NCI-H1092 (cell line): ENCODE results near the gene CNGA4.
"Not testable (repeated sequence)": the region's sequence is repeated elsewhere in the genome, so short reads cannot be mapped to it uniquely, and the experiment has no call there.

Source experiments
- DNase-seq: peaks from one replicate; lab custom pipeline; 2025; lab: John Stamatoyannopoulos, UW

The CNGA4 gene

GRCh38 chr11:6225024-6225423 is 13.9 kb upstream of the CNGA4 start:
- DNase-seq: no peak

DNA sequence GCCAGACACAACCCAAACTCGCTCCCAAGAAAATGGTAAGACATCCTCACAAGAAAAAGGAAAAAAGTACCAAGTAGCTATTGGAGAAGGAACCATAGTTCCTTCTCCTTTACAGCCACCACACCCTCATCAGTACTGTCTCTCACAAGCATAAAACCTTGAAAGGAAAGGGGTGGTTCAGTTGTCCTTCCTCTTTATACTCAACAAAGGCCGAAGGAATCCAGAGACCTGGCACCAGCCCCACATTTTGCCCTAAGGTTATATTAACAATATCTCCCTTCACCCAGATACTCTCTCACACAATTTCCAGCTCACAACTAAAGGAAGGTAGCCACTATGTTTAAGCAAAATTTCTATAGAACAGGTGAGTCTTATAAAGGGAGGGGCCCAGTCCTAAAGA is 13.0 kb upstream of the CNGA4 start:
- DNase-seq: no peak

DNA sequence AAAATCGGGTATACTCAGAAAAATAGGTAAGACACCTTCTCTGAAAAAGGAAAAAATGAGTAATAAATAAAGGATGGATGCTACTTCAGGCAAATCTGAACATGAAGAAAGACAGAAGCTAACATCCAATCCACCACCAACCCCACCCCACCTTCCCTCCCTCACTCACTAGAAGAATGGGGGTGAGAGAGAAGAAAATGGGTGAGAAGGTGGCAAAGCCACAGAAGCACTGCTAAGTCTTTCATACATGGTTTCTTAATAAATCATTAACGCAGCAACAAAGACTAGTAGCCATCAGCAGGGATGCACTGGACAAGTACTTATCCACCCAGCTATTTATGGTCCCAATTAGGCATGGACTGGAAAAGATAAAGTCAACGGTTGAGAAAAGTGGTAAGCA is 10.4 kb upstream of the CNGA4 start:
- no peak for DNase-seq

DNA sequence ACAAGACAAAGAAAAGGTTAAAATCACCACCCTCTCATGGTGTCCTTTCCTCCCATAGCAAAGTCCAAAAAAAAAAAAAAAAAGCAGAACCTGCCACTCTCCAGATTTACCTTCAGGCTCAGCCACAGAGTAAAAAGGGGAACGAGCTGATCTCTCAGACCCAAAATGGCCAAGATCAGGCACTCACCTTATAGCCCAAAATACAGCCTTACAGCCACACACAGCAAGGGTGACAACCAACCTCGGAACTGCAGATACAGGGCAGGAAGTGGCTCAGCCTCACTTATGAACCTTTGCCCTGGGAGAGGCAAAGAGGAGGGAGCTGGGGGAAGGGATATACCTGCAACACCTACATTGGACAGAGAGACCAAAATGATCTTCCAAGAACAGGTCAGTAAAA is 9.0 kb upstream of the CNGA4 start:
- no peak for DNase-seq

DNA sequence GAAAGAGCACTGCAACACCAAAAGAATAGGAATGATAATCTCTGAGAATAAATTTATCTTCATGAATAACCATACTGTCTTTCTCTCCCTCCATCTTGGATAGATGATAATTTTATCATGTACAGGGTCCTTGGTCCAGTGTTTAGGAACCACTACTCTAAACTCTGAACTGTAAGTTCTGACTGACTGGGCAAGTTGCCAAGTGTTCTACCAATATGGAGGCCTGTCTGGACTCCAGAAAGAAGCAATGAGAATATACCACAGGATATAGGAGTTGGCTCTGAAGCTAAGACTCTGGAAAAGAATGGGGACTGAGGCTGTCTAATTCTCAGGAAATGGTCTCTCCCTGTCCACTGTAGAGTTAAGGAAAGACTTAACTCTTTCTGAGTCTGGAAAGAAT is 6.0 kb upstream of the CNGA4 start:
- DNase-seq: no peak

- no peak for DNase-seq
These were observed 4.9 kb upstream of the CNGA4 start for GRCh38 chr11:6233984-6234386.

- DNase-seq: peak; percentile 99
These were observed 4.3 kb upstream of the CNGA4 start, which contains the start of gene FHIP1B for GRCh38 chr11:6234387-6235107. TSS of gene FHIP1B (minus strand) at chr11:6234636. CDS start at chr11:6224516, 10,120 bp downstream.

DNA sequence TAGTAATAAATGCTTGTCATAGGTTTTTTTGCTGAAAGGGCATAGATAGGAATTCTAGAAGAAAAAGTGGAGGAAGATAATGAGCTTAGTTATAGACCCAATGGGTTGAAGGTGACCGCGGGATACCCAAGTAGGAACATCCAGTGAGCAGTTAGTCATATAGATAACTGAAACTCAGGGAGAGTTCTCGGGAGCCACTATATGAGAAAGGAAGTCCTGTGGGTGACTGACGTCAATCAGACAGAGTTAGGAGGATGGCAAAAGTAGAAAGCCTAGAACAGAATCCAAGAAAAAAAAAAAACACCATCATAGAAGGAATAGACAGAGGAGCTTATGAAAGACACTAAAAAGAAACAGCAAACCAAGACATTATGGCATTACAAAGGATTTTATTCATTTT is 1.6 kb upstream of the CNGA4 start:
- DNase-seq: no peak

DNA sequence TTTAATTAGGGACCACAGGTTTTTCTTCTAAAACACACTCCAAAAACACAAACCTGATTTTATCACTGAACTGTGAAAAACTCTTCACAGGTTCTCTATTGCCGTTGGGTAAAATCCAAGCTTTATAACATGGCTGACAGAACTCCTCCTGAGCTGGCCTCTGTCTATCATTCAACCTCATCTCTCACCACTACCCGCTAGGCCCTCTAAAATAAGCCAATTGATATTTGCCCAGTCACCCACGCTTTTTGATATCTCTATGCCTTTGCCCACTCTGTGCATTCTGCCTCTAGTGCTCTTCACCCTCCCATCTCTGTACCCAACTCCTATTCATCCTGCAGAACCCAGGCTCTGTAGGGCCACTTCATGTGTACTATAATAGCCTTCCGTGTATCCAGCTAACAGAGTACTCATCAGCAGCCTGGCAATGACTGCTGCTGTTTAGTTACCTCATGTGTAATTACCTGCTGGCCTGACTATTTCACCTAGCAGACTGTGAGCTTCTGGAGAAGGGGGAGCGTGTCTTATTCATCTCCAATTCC is 1.1 kb upstream of the CNGA4 start:
- no peak for DNase-seq

DNA sequence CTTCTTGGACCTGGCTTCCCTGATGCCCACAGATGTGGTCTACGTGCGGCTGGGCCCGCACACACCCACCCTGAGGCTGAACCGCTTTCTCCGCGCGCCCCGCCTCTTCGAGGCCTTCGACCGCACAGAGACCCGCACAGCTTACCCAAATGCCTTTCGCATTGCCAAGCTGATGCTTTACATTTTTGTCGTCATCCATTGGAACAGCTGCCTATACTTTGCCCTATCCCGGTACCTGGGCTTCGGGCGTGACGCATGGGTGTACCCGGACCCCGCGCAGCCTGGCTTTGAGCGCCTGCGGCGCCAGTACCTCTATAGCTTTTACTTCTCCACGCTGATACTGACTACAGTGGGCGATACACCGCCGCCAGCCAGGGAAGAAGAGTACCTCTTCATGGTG is 1.2 kb downstream of the CNGA4 start:
- DNase-seq: no peak

GRCh38 chr11:6240781-6241180 is 1.9 kb downstream of the CNGA4 start:
- no peak for DNase-seq

DNA sequence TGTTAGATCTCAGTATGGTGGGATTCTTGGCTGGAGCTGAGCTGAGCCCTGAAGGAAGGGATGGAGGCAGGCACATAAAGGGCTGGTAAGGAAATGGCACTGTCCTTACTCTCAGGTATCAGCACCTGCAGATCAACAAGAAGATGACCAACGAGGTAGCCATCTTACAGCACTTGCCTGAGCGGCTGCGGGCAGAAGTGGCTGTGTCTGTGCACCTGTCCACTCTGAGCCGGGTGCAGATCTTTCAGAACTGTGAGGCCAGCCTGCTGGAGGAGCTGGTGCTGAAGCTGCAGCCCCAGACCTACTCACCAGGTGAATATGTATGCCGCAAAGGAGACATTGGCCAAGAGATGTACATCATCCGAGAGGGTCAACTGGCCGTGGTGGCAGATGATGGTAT is 2.4 kb downstream of the CNGA4 start:
- no peak for DNase-seq

DNA sequence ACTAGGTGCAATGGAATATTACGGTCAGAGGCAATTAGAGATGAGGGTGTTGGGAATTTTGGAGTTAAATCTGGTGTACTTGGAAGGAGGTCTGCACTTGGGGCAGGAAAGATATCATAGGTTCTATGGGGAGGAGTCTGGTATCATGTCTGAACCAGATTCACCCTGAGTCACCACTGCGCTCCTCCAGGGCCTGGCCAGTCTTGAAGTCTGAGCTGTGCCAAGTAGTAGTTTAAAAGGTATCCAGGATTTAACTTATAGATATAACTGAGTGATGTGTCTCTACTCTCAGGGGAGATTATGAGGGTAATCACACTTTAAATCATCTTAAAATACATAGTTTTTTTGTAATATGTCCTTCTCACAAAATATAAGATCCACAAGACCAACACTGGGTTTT is 6.6 kb downstream of the CNGA4 start:
- DNase-seq: no peak

- no peak for DNase-seq
These were observed 9.4 kb downstream of the CNGA4 start for GRCh38 chr11:6248248-6248647.

- DNase-seq: not testable (repeated sequence)
These were observed 10.0 kb downstream of the CNGA4 start for GRCh38 chr11:6248897-6249296.

GRCh38 chr11:6249770-6250555 is 11.1 kb downstream of the CNGA4 start:
- DNase-seq: no peak

DNA sequence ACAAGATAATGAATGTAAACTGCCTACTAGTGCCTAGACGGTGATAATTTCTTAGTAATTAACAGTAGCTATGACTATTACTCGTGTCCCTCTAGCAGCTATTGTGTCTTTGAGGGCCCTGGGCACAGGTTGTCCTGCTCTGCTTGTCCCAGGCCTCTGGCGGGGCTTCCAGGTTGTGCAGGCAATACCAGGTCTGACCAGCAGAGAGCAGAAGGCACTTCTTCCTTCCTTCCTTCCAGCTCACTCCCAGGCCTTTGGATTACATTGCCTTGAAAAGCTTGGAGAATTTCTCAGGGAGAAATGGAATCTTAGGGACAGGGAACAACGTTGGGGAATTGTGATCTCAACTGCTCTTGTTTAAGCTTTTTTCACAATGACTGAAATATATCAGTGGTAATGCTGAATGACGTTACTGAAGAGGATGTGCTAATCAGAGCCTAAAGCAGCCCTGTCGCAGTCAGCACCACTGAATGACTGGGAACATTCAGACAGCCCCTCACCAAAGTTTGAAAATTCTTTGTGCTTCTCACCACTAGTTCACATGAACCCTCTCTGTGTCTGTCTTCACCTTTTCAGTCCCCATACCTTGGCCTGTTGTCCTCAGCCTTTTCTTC is 12.3 kb downstream of the CNGA4 start:
- DNase-seq: peak; percentile 7

DNA sequence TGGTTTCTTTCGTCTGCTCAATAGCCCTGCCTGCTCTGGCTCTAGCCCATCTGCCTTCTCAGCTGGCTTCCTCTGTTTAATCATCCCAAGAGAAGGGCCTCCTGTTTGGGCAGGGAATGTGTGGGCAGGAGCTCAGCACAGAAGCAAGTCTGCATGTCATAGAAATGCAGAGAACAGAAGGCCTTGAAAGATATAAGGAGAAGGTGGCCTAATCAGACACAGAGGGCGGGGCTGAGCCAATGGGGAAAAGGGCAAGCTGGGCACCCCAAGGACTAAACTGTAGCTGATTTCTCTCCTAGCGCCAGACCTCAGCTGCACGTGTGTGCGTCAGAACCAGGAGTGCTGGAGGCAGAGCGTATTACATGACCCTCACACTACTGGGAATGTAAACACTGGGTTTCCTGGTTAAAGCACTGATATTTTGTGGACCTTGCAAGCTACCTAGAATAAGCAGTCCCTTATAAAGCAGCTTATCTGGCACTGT is 13.1 kb downstream of the CNGA4 start:
- DNase-seq: no peak

- no peak for DNase-seq
These were observed 14.3 kb downstream of the CNGA4 start for GRCh38 chr11:6253197-6253596.

DNA sequence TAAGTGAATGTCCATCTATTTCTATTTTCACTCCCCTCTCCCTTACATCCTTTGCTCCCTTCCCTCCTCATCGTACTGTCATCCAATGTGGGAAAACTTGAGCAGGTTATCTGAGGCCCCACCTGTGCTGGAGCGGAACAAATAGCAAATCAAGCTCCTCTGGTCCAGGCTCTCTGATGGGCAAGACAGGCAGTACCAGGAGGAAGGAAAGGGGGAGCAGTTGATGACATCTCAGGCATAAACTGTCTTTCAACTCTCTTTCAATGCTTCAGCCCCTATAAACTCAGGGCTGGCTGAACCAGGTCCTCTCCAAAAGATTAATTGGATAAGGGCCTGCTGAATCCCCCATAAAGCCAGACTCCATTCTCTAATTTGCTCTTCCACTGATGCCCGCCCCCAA is 19.3 kb downstream of the CNGA4 start:
- DNase-seq: no peak

GRCh38 chr11:6258571-6259081 is 19.7 kb downstream of the CNGA4 start:
- DNase-seq: no peak

DNA sequence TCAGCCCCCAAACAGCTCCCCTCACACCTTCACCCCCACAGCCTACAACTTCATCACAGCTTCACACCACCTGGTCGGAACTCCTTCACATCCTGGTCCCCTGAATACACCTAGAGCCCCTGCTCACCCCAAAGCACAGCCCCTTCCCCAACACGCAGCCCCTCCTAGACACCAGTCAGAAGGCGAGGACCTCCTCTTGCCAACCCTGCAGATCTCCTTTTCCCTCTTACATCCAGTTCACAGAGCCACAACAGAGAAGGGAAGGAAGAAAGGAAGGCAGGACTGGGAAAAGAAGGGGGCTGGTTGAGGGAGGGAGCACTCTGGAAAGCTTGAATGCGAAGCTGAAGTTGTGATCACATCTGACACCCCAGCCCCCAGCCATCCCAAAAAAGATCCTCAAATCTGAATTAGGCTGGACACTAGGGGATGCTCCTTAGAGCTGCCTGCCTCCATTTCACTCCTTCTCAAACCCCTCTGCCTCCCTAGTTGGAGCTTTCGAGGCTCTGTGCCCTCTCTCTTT is 21.4 kb downstream of the CNGA4 start:
- no peak for DNase-seq
